Smooth muscle cell (in vitro differentiated cells): ENCODE results near the gene SARS1. TPM values are rescaled to one million over a fixed set of nuclear protein-coding genes. Genes with fewer than 3 reads are reported as not detected.

Experiments used
- DNase-seq: peaks from one replicate; lab custom pipeline; 2025; ENCODE audit not compliant: unreplicated experiment; lab: John Stamatoyannopoulos, UW
- H2AFZ ChIP-seq: fragments of 200-600 bp; sonication (generic); 2 replicates; pipeline ENCODE4 v1.6.0; 2016; ENCODE audit warnings: antibody characterized with exemption, low read depth, mild to moderate bottlenecking
- H3F3A ChIP-seq: fragments of 200-600 bp; sonication (generic); 2 replicates; pipeline ENCODE4 v1.6.0; 2017; ENCODE audit warnings: antibody characterized with exemption, low read depth
- H3K27ac ChIP-seq: fragments of 200-600 bp; sonication (generic); 2 replicates; pipeline ENCODE4 v1.5.1; 2016; ENCODE audit warnings: low read depth, mild to moderate bottlenecking
- H3K27me3 ChIP-seq: fragments of 200-600 bp; sonication (generic); 2 replicates; pipeline ENCODE4 v1.6.1; 2016; ENCODE audit warnings: low read depth, mild to moderate bottlenecking
- H3K36me3 ChIP-seq: fragments of 200-600 bp; sonication (generic); 2 replicates; pipeline ENCODE4 v1.5.1; 2016; ENCODE audit warnings: low read depth
- H3K4me1 ChIP-seq: fragments of 200-600 bp; sonication (generic); 2 replicates; pipeline ENCODE4 v1.5.1; 2016; ENCODE audit warnings: low read depth
- H3K4me2 ChIP-seq: fragments of 200-600 bp; sonication (generic); 2 replicates; pipeline ENCODE4 v1.6.0; 2016; ENCODE audit warnings: mild to moderate bottlenecking
- H3K4me3 ChIP-seq: fragments of 200-600 bp; sonication (generic); 2 replicates; pipeline ENCODE4 v1.5.1; 2016; ENCODE audit warnings: mild to moderate bottlenecking
- H3K79me2 ChIP-seq: fragments of 200-600 bp; sonication (generic); 2 replicates; pipeline ENCODE4 v1.6.0; 2016; ENCODE audit warnings: low read depth, mild to moderate bottlenecking
- H3K9ac ChIP-seq: fragments of 200-600 bp; sonication (generic); 2 replicates; pipeline ENCODE4 v1.6.0; 2016; ENCODE audit warnings: low read depth
- H3K9me3 ChIP-seq: fragments of 200-600 bp; sonication (generic); replicated peaks from 2 replicates; pipeline ENCODE4 v1.5.1; 2016; ENCODE audit warnings: low read depth
- H4K20me1 ChIP-seq: fragments of 200-600 bp; sonication (generic); 2 replicates; pipeline ENCODE4 v1.6.0; 2016; ENCODE audit warnings: low read depth
- WGBS: methylation state at CpG from one replicate; pipeline ENCODE4 v1.1.7; 2016; ENCODE audit warnings: low lambda C conversion rate; 5-methylcytosine and 5-hydroxymethylcytosine counted together
- polyA plus RNA-seq: library from polyadenylated mRNA; unstranded; fragments of >200 nt; fragmentation: Nextera tagmentation; extraction: Ambion mirVana; gene quantifications from 2 replicates; pipeline ENCODE4 v1.2.1, GENCODE V29; 2016
- total RNA-seq: library from RNA; depleted of rRNA; stranded (reverse); fragments of >200 nt; gene quantifications from 2 replicates; pipeline ENCODE4 v1.2.3, GENCODE V29; 2014
- TF ChIP-seq, protein P1 (sequence below): fragments of 200-600 bp; sonication (generic); IDR thresholded peaks from 2 replicates; pipeline ENCODE4 v1.5.1; 2017; ENCODE audit warnings: borderline replicate concordance, mild to moderate bottlenecking, antibody characterized with exemption; ENCODE audit not compliant: insufficient read depth, poor library complexity, severe bottlenecking

SARS1 gene
- total and polyA plus RNA-seq, 2 experiments from 2014 or later = 157 to 176 TPM

DNA sequence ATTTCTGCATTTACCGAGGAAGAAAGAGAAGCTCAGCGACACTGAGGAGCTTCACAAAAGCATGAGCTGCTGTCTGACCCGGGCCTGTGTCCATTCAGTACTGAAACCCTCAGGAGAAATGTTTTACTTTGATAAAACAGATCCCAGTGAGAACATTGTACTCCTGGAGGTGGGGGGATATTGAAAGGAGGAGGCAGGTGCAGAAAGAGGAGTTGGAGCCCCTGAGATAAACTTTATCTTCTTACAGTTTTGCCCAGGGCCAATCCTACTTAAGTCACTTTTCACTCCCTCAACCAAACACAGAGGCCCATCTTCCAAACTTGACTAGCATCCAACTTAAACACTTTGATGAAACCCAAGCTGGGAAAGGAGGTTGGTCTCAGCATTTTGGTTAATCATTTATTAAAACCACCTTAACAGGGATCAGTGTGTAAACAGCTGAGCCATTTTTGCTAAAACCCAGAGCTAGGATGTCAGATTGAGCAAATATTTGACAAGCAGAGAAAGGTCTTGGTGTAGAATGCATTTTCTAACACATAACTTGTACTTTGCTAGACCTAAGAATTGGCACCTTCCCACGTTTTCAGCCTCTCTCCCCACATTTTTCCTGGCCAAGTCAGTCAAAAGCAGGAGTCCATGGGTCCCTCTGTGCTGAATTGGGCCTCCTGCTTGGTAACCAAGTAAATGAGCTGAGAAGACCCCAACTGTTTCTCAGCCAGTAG lies 32.5 kb upstream of the SARS1 start:
- no peak overlapping the region for H3K9ac ChIP-seq
- 46% methylated on average over 4 of the region's 4 CpGs for WGBS
- TF ChIP-seq, protein P1, sequence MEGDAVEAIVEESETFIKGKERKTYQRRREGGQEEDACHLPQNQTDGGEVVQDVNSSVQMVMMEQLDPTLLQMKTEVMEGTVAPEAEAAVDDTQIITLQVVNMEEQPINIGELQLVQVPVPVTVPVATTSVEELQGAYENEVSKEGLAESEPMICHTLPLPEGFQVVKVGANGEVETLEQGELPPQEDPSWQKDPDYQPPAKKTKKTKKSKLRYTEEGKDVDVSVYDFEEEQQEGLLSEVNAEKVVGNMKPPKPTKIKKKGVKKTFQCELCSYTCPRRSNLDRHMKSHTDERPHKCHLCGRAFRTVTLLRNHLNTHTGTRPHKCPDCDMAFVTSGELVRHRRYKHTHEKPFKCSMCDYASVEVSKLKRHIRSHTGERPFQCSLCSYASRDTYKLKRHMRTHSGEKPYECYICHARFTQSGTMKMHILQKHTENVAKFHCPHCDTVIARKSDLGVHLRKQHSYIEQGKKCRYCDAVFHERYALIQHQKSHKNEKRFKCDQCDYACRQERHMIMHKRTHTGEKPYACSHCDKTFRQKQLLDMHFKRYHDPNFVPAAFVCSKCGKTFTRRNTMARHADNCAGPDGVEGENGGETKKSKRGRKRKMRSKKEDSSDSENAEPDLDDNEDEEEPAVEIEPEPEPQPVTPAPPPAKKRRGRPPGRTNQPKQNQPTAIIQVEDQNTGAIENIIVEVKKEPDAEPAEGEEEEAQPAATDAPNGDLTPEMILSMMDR = no peak
- H3K79me2 ChIP-seq = no peaks in the 10 kb centered on the region
- no peaks in the 10 kb centered on the region for H3K9me3 ChIP-seq
- no peak overlapping the region for H3K4me2 ChIP-seq
- H3K4me3 ChIP-seq = no peak overlapping the region
- no peak for DNase-seq
- H2AFZ ChIP-seq = peak overlapping the region; percentile 12
- no peaks in the 10 kb centered on the region for H3F3A ChIP-seq
- H3K27me3 ChIP-seq = no peaks in the 10 kb centered on the region
- no peaks in the 10 kb centered on the region for H4K20me1 ChIP-seq
- no peak overlapping the region for H3K27ac ChIP-seq
- no peaks in the 10 kb centered on the region for H3K4me1 ChIP-seq
- no peaks in the 10 kb centered on the region for H3K36me3 ChIP-seq

DNA sequence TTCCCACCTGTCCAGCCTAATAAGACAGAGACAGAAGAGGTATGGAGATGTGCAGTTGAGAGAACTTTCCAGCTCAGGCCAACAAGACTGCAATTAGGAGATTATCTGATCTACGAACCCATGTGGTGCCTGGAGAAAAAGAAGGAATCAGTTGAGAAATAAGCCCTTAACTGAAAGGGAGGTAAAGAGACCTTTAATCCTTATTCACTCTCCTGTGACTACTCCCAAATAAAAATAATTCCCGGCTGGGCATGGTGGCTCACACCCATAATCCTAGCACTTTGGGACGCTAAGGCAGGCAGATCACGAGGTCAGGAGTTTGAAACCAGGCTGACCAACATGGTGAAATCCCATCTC lies 31.9 kb upstream of the SARS1 start:
- H3K36me3 ChIP-seq = no peaks in the 10 kb centered on the region
- H3K9me3 ChIP-seq = no peaks in the 10 kb centered on the region
- no peak for DNase-seq
- 63% methylated on average over 4 of the region's 4 CpGs for WGBS
- TF ChIP-seq, protein P1 = no peak
- no peaks in the 10 kb centered on the region for H3K27me3 ChIP-seq
- H3K9ac ChIP-seq = no peak overlapping the region
- no peak overlapping the region for H3K4me2 ChIP-seq
- no peak overlapping the region for H3K4me3 ChIP-seq
- H3K4me1 ChIP-seq = no peaks in the 10 kb centered on the region
- H2AFZ ChIP-seq = peak overlapping the region; percentile 12
- H4K20me1 ChIP-seq = no peaks in the 10 kb centered on the region
- no peak overlapping the region for H3K27ac ChIP-seq
- no peaks in the 10 kb centered on the region for H3F3A ChIP-seq
- H3K79me2 ChIP-seq = no peaks in the 10 kb centered on the region

DNA sequence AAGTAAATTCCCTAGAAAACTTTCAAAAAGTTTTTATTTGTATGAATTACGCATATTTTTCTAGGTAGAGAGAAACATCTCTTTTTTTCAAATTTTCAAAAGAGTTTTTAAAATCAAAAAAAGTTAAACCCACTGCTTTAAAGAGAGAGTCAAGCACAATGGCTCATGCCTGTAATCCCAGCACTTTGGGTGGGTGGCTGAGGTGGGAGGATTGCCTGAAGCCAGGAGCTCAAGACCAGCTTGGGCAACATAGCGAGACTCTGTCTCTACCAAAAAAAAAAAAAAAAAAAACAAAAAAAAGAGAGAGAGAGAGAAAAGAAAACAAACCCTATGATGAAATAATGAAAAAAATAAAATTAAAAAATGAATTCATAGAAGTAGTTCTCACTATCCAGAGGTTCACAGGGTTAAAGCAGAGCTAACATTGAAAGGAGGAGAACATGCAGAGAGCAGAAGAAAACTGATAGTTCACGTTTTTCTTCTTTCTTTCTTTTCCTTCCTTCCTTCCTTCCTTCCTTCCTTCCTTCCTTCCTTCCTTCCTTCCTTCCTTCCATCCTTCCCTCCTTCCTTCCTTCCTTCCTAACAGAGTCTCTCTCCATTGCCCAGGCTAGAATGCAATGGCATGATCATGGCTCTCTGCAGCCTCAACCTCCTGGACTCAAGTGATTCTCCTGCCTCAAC lies 30.5 kb upstream of the SARS1 start:
- no peaks in the 10 kb centered on the region for H3K4me1 ChIP-seq
- H3K4me2 ChIP-seq = no peak overlapping the region
- no peak overlapping the region for H2AFZ ChIP-seq
- 91% methylated on average over 3 of the region's 3 CpGs for WGBS
- TF ChIP-seq, protein P1 = no peak
- no peak overlapping the region for H3K9ac ChIP-seq
- no peaks in the 10 kb centered on the region for H3F3A ChIP-seq
- DNase-seq = no peak
- no peaks in the 10 kb centered on the region for H3K36me3 ChIP-seq
- H4K20me1 ChIP-seq = no peaks in the 10 kb centered on the region
- H3K27me3 ChIP-seq = no peaks in the 10 kb centered on the region
- H3K9me3 ChIP-seq = no peaks in the 10 kb centered on the region
- H3K4me3 ChIP-seq = no peak overlapping the region
- no peak overlapping the region for H3K27ac ChIP-seq
- no peaks in the 10 kb centered on the region for H3K79me2 ChIP-seq
